ENCODE measurements around the gene FOXF1. TPM values are rescaled to one million over a fixed set of nuclear protein-coding genes. Genes with fewer than 3 reads are reported as not detected.

Gene FOXF1
- polyA plus RNA-seq, 1 donor: 22.3 TPM

DNA sequence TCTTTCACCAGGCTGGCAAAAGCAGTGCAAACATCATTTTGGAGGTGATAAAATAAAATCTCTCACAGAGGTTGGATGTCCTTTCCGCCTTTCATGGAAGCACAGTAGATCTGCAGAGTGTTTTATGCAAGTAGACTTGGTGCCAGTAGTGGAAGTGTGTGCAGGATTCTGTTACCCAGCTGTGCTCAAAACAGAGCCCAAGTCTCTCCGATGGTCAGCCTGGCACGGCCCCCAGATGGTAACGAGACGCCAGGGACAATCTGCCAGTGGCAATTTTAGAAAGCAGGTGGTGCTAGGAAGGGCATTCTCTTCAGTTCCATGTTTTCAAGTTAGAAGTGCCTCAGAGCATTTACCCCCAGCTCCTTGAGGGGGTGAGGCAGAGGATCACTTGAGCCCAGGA lies 46.2 kb downstream of the FOXF1 start:
- Histone ChIP-seq H3K27me3 (ENCODE audit: control insufficient read depth, insufficient read depth, low read length) (peaks cover 11% of the 10 kb centered on the region), H3K4me1 (ENCODE audit: control insufficient read depth, insufficient read depth, low read length) (peaks cover 6% of the 10 kb centered on the region), H3K36me3 (ENCODE audit: control insufficient read depth, insufficient read depth, low read length) (peaks cover 5% of the 10 kb centered on the region), H3K4me3 (ENCODE audit: low read length) (no peak overlapping the region), H3K9me3 (ENCODE audit: control insufficient read depth, low read depth, low read length) (peaks cover 5% of the 10 kb centered on the region), H3K27ac (ENCODE audit: low read length) (no peak overlapping the region)
- no peak for DNase-seq
- no CpG with 5 or more reads among the region's 5 CpGs for WGBS (ENCODE audit: insufficient coverage, low lambda C conversion rate)

GRCh38 chr16:86557587-86557986 lies 47.3 kb downstream of the FOXF1 start:
- Histone ChIP-seq H3K36me3 (ENCODE audit: control insufficient read depth, insufficient read depth, low read length) (no peaks in the 10 kb centered on the region), H3K27ac (ENCODE audit: low read length) (no peak overlapping the region), H3K9me3 (ENCODE audit: control insufficient read depth, low read depth, low read length) (peaks cover 5% of the 10 kb centered on the region), H3K27me3 (ENCODE audit: control insufficient read depth, insufficient read depth, low read length) (peaks cover 14% of the 10 kb centered on the region), H3K4me1 (ENCODE audit: control insufficient read depth, insufficient read depth, low read length) (peaks cover 6% of the 10 kb centered on the region), H3K4me3 (ENCODE audit: low read length) (no peak overlapping the region)
- WGBS (ENCODE audit: insufficient coverage, low lambda C conversion rate): 100% methylated on average over 1 of the region's 4 CpGs
- DNase-seq: no peak

- no peak for DNase-seq
- 92% methylated on average over 2 of the region's 28 CpGs for WGBS (ENCODE audit: insufficient coverage, low lambda C conversion rate)
- no peak overlapping the region for H3K27ac ChIP-seq (ENCODE audit: low read length)
- no peaks in the 10 kb centered on the region for H3K9me3 ChIP-seq (ENCODE audit: control insufficient read depth, low read depth, low read length)
- H3K4me3 ChIP-seq (ENCODE audit: low read length): no peak overlapping the region
- peaks cover 6% of the 10 kb centered on the region for H3K4me1 ChIP-seq (ENCODE audit: control insufficient read depth, insufficient read depth, low read length)
- peaks cover 16% of the 10 kb centered on the region for H3K27me3 ChIP-seq (ENCODE audit: control insufficient read depth, insufficient read depth, low read length)
- no peaks in the 10 kb centered on the region for H3K36me3 ChIP-seq (ENCODE audit: control insufficient read depth, insufficient read depth, low read length)
These were observed 48.2 kb downstream of the FOXF1 start for GRCh38 chr16:86558355-86559193.

- peaks cover 8% of the 10 kb centered on the region for H3K4me1 ChIP-seq (ENCODE audit: control insufficient read depth, insufficient read depth, low read length)
- H3K4me3 ChIP-seq (ENCODE audit: low read length): no peak overlapping the region
- no peak overlapping the region for H3K27ac ChIP-seq (ENCODE audit: low read length)
- no peaks in the 10 kb centered on the region for H3K9me3 ChIP-seq (ENCODE audit: control insufficient read depth, low read depth, low read length)
- no peaks in the 10 kb centered on the region for H3K36me3 ChIP-seq (ENCODE audit: control insufficient read depth, insufficient read depth, low read length)
- no CpG with 5 or more reads among the region's 9 CpGs for WGBS (ENCODE audit: insufficient coverage, low lambda C conversion rate)
- peaks cover 27% of the 10 kb centered on the region for H3K27me3 ChIP-seq (ENCODE audit: control insufficient read depth, insufficient read depth, low read length)
- no peak for DNase-seq
These were observed 49.5 kb downstream of the FOXF1 start for GRCh38 chr16:86559802-86560305.

DNA sequence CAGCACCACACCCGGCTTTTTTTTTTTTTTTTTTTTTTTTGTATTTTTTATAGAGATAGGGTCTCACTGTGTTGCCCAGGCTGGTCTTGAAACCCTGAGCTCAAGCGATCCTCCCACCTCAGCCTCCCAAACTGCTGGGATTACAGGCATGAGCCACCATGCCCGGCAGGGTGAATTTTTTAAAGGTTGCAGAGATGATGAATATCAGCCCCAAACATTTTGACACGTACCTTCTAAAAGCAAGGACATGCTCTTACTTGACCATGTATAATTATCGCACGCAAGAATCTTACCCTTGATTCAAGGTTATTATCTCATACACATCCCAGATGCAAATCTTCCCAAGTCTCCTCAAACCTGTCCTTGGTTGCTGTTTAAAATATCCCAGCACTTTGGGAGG lies 52.0 kb downstream of the FOXF1 start:
- Histone ChIP-seq H3K36me3 (ENCODE audit: control insufficient read depth, insufficient read depth, low read length) (no peaks in the 10 kb centered on the region), H3K4me3 (ENCODE audit: low read length) (no peak overlapping the region), H3K27ac (ENCODE audit: low read length) (no peak overlapping the region), H3K4me1 (ENCODE audit: control insufficient read depth, insufficient read depth, low read length) (peaks cover 2% of the 10 kb centered on the region), H3K27me3 (ENCODE audit: control insufficient read depth, insufficient read depth, low read length) (peaks cover 42% of the 10 kb centered on the region), H3K9me3 (ENCODE audit: control insufficient read depth, low read depth, low read length) (peaks cover 3% of the 10 kb centered on the region)
- WGBS (ENCODE audit: insufficient coverage, low lambda C conversion rate): 100% methylated on average over 1 of the region's 6 CpGs
- no peak for DNase-seq

DNA sequence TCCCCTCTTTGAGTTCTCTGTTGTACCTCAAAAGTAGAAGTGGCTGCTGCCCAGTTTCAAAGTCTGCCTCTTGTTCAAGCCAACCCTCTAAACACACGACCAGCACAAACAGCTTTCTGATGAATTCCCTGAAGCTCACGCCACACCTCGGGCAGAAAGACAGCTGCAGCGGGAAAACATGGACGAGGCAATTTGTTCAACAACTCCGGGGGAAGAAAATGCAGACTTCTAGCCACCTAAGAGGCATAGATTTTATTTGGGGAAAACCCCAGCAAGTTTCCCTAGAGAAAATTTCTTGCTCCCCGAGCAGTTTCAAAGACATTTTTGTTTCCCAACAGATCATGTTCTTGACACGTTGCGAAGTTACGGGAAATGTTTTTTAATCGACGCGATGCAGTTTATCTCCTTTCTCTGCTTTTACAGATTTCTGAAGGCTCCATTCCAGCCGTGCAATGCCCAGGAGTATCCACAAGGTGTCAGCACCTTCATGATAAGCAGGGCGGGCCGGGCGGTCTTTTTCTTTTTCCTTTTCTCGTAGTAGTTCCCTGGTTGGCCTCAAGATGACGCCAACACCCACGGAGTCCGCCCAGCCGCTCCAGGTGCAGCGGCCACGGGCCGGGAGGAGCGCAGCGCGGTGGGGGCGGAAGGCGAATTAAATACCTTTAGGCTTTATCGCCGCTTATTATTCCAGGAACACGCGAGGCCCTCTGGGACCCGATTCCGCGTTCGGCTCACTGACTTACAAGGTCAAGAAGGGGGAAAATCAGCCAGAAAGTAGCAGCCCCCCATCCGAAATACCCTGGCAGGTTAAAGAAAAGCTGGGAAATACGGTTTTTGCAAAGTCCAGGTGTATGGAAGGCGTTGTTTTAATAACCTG lies 53.4 kb downstream of the FOXF1 start:
- H3K27me3 ChIP-seq (ENCODE audit: control insufficient read depth, insufficient read depth, low read length): peaks cover 50% of the 10 kb centered on the region
- WGBS (ENCODE audit: insufficient coverage, low lambda C conversion rate): 10% methylated on average over 2 of the region's 41 CpGs
- H3K4me1 ChIP-seq (ENCODE audit: control insufficient read depth, insufficient read depth, low read length): peaks cover 2% of the 10 kb centered on the region
- no peaks in the 10 kb centered on the region for H3K36me3 ChIP-seq (ENCODE audit: control insufficient read depth, insufficient read depth, low read length)
- peaks cover 4% of the 10 kb centered on the region for H3K9me3 ChIP-seq (ENCODE audit: control insufficient read depth, low read depth, low read length)
- DNase-seq: peak; percentile 70 to 77
- H3K4me3 ChIP-seq (ENCODE audit: low read length): no peak overlapping the region
- H3K27ac ChIP-seq (ENCODE audit: low read length): no peak overlapping the region

Other genes starting within 250 kb of the FOXF1 start
- gene MTHFSD, start 44.7 kb downstream of the FOXF1 start, polyA plus RNA-seq: 19.5 TPM
- 0.96 TPM for gene FOXC2, start 56.3 kb downstream of the FOXF1 start, polyA plus RNA-seq
- gene FOXL1, start 68.0 kb downstream of the FOXF1 start, polyA plus RNA-seq: 5.1 TPM